HG03097 (cell line): ENCODE measurements around the gene PDE3A.

Experiments
- ATAC-seq: cut with Tn5 transposase; IDR thresholded peaks from one replicate; pipeline ENCODE4 v1.9.1; 2021; ENCODE audit not compliant: unreplicated experiment, low FRiP score

The PDE3A gene

GRCh38 chr12:20420557-20420956, 52.2 kb downstream of the PDE3A start:
- no peak for ATAC-seq

- ATAC-seq, result no peak
Observed at GRCh38 chr12:20421421-20421820, 53.1 kb downstream of the PDE3A start.

GRCh38 chr12:20423557-20423956, 55.2 kb downstream of the PDE3A start:
- ATAC-seq, result no peak

- no peak for ATAC-seq
Observed at GRCh38 chr12:20424841-20425240, 56.5 kb downstream of the PDE3A start.

GRCh38 chr12:20426191-20426590, 57.9 kb downstream of the PDE3A start:
- ATAC-seq, result no peak

- no peak for ATAC-seq
Observed at GRCh38 chr12:20426957-20427356, 58.6 kb downstream of the PDE3A start.

- ATAC-seq, result no peak
Observed at GRCh38 chr12:20429852-20430251, 61.5 kb downstream of the PDE3A start.

- no peak for ATAC-seq
Observed at GRCh38 chr12:20432290-20432689, 64.0 kb downstream of the PDE3A start.

GRCh38 chr12:20434996-20435395, 66.7 kb downstream of the PDE3A start:
- ATAC-seq, result no peak

GRCh38 chr12:20436316-20436715, 68.0 kb downstream of the PDE3A start:
- no peak for ATAC-seq

GRCh38 chr12:20438299-20438779, 70.0 kb downstream of the PDE3A start:
- ATAC-seq, result no peak

GRCh38 chr12:20439626-20440025, 71.3 kb downstream of the PDE3A start:
- ATAC-seq, result no peak

- no peak for ATAC-seq
Observed at GRCh38 chr12:20440408-20440807, 72.1 kb downstream of the PDE3A start.

GRCh38 chr12:20442322-20442721, 74.0 kb downstream of the PDE3A start:
- no peak for ATAC-seq

GRCh38 chr12:20443255-20443654, 74.9 kb downstream of the PDE3A start:
- ATAC-seq, result no peak

- ATAC-seq, result no peak
Observed at GRCh38 chr12:20443792-20444191, 75.5 kb downstream of the PDE3A start.

- no peak for ATAC-seq
Observed at GRCh38 chr12:20444595-20445170, 76.3 kb downstream of the PDE3A start.

GRCh38 chr12:20445687-20446086, 77.3 kb downstream of the PDE3A start:
- ATAC-seq, result no peak

- no peak for ATAC-seq
Observed at GRCh38 chr12:20446836-20447235, 78.5 kb downstream of the PDE3A start.

GRCh38 chr12:20448781-20449180, 80.4 kb downstream of the PDE3A start:
- ATAC-seq, result no peak

GRCh38 chr12:20450591-20451180, 82.3 kb downstream of the PDE3A start:
- no peak for ATAC-seq

GRCh38 chr12:20451761-20452160, 83.4 kb downstream of the PDE3A start:
- no peak for ATAC-seq
